Measurements from ENCODE around the gene HAVCR2.

- TF ChIP-seq CTCF (IDR thresholded peaks at IDR 0.05) (no peak), POLR2A (IDR thresholded peaks at IDR 0.05) (no peak), POLR2AphosphoS5 (IDR thresholded peaks at IDR 0.05) (no peak)
Observed at GRCh38 chr5:157120102-157120501, 11.3 kb upstream of the HAVCR2 start.

Measured in prostate gland (tissue), 2 donors.